K562 (cell line): ENCODE results near the gene HES4. TPM values are rescaled to one million over a fixed set of nuclear protein-coding genes. Genes with fewer than 3 reads are reported as not detected.

Source experiments
- HCFC1 ChIP-seq: IDR thresholded peaks from 2 replicates; pipeline ENCODE4 v1.6.1; 2012; ENCODE audit warnings: low read depth, low read length, improper control_type of control experiment
- KDM2B ChIP-seq: fragments of 250-450 bp; sonication (Bioruptor Pico); IDR thresholded peaks from 2 replicates; pipeline ENCODE4 v1.8.0; 2021; ENCODE audit warnings: mild to moderate bottlenecking, moderate library complexity
- POLR2B ChIP-seq: fragments of 450-650 bp; IDR thresholded peaks from 2 replicates; pipeline ENCODE4 v1.6.1; 2018; ENCODE audit warnings: low read depth; ENCODE audit not compliant: partially characterized antibody
- RBM14 ChIP-seq: fragments of 200-400 bp; formaldehyde crosslinking; IDR thresholded peaks from 2 replicates; pipeline ENCODE4 v1.6.1; 2018; ENCODE audit warnings: low read depth, mild to moderate bottlenecking, low read length, moderate library complexity, borderline replicate concordance; ENCODE audit not compliant: insufficient read depth
- SMC3 ChIP-seq: conservative IDR thresholded peaks from 2 replicates; pipeline ENCODE4 v1.6.1; 2011; ENCODE audit warnings: low read depth, low read length, improper control_type of control experiment; ENCODE audit not compliant: insufficient read depth
- ZNF699 ChIP-seq: fragments of 250-450 bp; sonication (Bioruptor Pico); IDR thresholded peaks from 2 replicates; pipeline ENCODE4 v1.8.0; 2021; ENCODE audit warnings: mild to moderate bottlenecking, moderate library complexity; ENCODE audit not compliant: insufficient replicate concordance
- polyA plus RNA-seq, 8 experiments: library from polyadenylated mRNA; depleted of rRNA in 4 of 8; stranded (reverse) in 5 of 8; unstranded in 3 of 8; fragments of >200 nt; fragmentation: Nextera tagmentation in 2 of 8; fragmentation: Illumina TruSeq in 1 of 8; extraction: Ambion mirVana in 2 of 8; extraction: Trizol in 1 of 8; gene quantifications; 2 replicates each; pipeline versions ENCODE4 v1.2.1 to v1.2.3, GENCODE V29; 2011 to 2014; ENCODE audit warnings: inconsistent platforms in 1 of 8, missing spikeins in 1 of 8
- total RNA-seq, 7 experiments: library from RNA; depleted of rRNA in 6 of 7; stranded (reverse); fragments of >200 nt in 6 of 7; fragmentation: Illumina TruSeq in 2 of 7; extraction: Trizol in 2 of 7; gene quantifications; 2 replicates each; pipeline versions ENCODE4 v1.2.1 to v1.2.3, GENCODE V29; 2011 to 2021; ENCODE audit warnings: low replicate concordance in 1 of 7
- TF ChIP-seq, protein P1 (sequence below): sonication (generic); formaldehyde crosslinking; IDR thresholded peaks from 2 replicates; pipeline ENCODE4 v1.8.1; 2023; ENCODE audit warnings: missing genetic modification reagents, mild to moderate bottlenecking, borderline replicate concordance
- TF ChIP-seq, protein P2 (sequence below): fragments of 450-650 bp; IDR thresholded peaks from 2 replicates; pipeline ENCODE4 v1.6.1; 2016; ENCODE audit warnings: low read depth

The HES4 gene
- total and polyA plus RNA-seq, 9 of the 15 experiments (the other 6 are each of a cell fraction or from before 2014, with no cell fraction given): 0.21 to 43.7 (median 5.3) TPM; not detected in 2

DNA sequence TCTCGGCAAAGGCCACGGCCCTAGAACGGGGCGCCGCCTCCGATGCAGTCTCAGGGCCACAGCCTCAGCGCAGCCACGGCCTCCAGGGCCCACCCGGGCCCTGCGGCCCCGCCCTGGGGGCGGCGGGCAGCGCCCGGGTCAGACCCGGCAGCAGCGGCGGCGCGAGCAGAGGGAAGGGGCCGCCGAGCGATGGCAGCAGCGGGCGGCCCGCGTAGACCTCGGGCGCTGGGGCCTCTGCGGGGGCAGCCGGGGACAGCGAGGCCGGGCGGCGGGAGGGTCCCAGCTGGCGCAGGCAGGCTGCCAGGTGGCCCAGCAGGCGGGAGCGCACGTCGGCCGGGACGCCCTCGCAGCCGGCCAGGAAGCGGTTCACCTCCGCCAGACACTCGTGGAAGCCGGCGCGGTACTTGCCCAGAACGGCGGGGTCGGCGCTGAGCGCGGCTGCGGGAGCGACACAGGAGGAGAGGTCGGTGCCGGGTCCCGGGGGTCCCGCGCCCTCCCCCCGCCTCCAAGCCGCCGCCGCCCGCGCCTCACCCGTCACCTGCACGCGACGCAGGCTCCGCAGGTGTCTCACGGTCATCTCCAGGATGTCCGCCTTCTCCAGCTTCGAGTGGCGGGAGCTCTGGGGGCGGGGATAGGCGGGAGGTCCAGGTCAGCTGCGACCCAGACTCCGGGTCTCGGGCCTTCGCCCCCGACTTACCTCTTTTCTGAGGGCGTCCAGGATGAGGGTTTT, 737 bp downstream of the HES4 start (continued):
- no peak for TF ChIP-seq RBM14
- no peak for TF ChIP-seq HCFC1
- no peak for TF ChIP-seq ZNF699 (CRISPR knock-in tag)
- no peak for TF ChIP-seq SMC3
- TF ChIP-seq, protein P1, sequence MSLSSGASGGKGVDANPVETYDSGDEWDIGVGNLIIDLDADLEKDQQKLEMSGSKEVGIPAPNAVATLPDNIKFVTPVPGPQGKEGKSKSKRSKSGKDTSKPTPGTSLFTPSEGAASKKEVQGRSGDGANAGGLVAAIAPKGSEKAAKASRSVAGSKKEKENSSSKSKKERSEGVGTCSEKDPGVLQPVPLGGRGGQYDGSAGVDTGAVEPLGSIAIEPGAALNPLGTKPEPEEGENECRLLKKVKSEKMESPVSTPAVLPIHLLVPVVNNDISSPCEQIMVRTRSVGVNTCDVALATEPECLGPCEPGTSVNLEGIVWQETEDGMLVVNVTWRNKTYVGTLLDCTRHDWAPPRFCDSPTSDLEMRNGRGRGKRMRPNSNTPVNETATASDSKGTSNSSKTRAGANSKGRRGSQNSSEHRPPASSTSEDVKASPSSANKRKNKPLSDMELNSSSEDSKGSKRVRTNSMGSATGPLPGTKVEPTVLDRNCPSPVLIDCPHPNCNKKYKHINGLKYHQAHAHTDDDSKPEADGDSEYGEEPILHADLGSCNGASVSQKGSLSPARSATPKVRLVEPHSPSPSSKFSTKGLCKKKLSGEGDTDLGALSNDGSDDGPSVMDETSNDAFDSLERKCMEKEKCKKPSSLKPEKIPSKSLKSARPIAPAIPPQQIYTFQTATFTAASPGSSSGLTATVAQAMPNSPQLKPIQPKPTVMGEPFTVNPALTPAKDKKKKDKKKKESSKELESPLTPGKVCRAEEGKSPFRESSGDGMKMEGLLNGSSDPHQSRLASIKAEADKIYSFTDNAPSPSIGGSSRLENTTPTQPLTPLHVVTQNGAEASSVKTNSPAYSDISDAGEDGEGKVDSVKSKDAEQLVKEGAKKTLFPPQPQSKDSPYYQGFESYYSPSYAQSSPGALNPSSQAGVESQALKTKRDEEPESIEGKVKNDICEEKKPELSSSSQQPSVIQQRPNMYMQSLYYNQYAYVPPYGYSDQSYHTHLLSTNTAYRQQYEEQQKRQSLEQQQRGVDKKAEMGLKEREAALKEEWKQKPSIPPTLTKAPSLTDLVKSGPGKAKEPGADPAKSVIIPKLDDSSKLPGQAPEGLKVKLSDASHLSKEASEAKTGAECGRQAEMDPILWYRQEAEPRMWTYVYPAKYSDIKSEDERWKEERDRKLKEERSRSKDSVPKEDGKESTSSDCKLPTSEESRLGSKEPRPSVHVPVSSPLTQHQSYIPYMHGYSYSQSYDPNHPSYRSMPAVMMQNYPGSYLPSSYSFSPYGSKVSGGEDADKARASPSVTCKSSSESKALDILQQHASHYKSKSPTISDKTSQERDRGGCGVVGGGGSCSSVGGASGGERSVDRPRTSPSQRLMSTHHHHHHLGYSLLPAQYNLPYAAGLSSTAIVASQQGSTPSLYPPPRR (CRISPR knock-in tag): peak; percentile 78; the same call in 1 of the 2 replicates
- no peak for TF ChIP-seq POLR2B
- TF ChIP-seq KDM2B: no peak
- TF ChIP-seq, protein P2, sequence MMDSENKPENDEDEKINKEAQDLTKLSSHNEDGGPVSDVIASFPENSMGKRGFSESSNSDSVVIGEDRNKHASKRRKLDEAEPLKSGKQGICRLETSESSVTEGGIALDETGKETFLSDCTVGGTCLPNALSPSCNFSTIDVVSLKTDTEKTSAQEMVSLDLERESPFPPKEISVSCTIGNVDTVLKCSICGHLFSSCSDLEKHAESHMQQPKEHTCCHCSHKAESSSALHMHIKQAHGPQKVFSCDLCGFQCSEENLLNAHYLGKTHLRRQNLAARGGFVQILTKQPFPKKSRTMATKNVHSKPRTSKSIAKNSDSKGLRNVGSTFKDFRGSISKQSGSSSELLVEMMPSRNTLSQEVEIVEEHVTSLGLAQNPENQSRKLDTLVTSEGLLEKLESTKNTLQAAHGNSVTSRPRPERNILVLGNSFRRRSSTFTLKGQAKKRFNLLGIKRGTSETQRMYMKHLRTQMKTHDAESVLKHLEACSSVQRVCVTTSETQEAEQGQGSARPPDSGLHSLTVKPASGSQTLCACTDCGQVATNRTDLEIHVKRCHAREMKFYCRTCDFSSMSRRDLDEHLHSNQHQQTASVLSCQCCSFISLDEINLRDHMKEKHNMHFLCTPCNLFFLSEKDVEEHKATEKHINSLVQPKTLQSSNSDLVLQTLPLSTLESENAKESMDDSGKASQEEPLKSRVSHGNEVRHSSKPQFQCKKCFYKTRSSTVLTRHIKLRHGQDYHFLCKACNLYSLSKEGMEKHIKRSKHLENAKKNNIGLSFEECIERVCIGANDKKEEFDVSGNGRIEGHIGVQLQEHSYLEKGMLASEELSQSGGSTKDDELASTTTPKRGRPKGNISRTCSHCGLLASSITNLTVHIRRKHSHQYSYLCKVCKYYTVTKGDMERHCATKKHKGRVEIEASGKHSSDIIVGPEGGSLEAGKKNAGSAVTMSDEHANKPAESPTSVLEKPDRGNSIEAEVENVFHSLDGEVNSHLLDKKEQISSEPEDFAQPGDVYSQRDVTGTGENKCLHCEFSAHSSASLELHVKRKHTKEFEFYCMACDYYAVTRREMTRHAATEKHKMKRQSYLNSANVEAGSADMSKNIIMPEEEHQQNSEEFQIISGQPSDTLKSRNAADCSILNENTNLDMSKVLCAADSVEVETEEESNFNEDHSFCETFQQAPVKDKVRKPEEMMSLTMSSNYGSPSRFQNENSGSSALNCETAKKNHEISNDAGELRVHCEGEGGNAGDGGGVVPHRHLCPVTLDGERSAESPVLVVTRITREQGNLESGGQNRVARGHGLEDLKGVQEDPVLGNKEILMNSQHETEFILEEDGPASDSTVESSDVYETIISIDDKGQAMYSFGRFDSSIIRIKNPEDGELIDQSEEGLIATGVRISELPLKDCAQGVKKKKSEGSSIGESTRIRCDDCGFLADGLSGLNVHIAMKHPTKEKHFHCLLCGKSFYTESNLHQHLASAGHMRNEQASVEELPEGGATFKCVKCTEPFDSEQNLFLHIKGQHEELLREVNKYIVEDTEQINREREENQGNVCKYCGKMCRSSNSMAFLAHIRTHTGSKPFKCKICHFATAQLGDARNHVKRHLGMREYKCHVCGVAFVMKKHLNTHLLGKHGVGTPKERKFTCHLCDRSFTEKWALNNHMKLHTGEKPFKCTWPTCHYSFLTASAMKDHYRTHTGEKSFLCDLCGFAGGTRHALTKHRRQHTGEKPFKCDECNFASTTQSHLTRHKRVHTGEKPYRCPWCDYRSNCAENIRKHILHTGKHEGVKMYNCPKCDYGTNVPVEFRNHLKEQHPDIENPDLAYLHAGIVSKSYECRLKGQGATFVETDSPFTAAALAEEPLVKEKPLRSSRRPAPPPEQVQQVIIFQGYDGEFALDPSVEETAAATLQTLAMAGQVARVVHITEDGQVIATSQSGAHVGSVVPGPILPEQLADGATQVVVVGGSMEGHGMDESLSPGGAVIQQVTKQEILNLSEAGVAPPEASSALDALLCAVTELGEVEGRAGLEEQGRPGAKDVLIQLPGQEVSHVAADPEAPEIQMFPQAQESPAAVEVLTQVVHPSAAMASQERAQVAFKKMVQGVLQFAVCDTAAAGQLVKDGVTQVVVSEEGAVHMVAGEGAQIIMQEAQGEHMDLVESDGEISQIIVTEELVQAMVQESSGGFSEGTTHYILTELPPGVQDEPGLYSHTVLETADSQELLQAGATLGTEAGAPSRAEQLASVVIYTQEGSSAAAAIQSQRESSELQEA: no peak
